ENCODE measurements around the gene DIDO1.

DNA sequence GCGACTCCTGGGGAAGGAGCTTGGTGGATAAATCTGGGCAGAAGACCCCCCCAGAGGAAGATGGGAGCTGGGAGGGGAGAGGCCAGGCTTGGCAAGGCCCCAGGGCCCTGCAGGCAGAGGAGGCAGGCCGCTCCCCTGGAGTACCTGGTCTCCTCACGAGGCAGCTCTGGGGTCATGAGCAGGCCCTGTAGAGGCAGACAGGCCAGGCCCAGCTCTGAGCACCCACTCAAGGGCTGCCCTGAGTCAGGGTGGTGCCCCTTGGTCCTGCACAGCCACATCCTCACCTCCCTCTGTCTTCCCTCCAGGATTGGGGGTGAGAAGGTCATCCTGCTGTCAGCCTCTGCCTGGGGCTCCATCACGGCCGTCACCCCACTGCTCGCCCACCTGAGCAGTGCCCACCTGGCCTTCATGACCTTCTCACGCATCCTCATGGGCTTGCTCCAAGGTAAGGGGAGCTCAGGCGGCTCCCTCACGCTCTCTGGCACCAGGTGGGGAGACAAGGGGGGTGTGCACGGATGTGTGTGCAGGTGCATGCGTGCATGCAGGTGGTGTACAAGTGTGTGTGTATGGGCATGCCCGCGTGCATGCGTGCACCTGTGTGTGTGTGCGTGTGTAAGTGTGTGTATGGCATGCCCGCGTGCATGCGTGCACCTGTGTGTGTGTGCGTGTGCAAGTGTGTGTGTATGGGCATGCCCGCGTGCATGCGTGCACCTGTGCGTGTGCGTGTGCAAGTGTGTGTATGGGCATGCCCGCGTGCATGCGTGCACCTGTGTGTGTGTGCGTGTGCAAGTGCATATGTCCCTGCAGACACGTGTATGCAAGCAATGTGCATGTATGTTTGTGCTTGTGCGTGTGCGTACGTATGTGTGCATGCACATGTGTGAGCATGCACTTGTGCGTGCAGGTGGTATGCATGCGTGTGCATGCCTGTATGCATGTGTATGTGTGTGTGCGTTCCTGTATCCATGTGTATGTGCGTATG, 31.1 kb upstream of the DIDO1 start:
- TF ChIP-seq POLR2A (IDR thresholded peaks at IDR 0.05; ENCODE audit: low read length) (no peak), GATA1 (IDR thresholded peaks at IDR 0.05; ENCODE audit: low read depth, low read length) (no peak)

Measured in erythroblast (primary cell).